ENCODE measurements around the gene PDXK. TPM values are rescaled to one million over a fixed set of nuclear protein-coding genes. Genes with fewer than 3 reads are reported as not detected.

The PDXK gene
- 208 TPM for polyA plus RNA-seq (2012; ENCODE audit: insufficient read length, low read depth)

GRCh38 chr21:43718872-43719747 lies at the start of gene PDXK:
Gene PDXK (plus strand): TSS chr21:43719129. CDS start chr21:43719295, 166 bp downstream.
- TF ChIP-seq REST (IDR thresholded peaks at IDR 0.05; ENCODE audit: insufficient read depth in 1 of 2, low read depth in 2 of 2, low read length in 2 of 2) = 0 out of 4 replicates have a peak, but pooled peaks of 1 of the 2 experiments have one; percentile 58
- no peak for TF ChIP-seq FOXP2 (optimal IDR thresholded peaks at IDR 0.05; ENCODE audit: borderline replicate concordance, extremely low read depth, extremely low read length, insufficient read depth)
- TF ChIP-seq TAF1 (IDR thresholded peaks at IDR 0.05; ENCODE audit: borderline replicate concordance, insufficient read depth, low read length) = peak; percentile 80; the same call in 1 of the 2 replicates
- TF ChIP-seq POLR2AphosphoS5 (IDR thresholded peaks at IDR 0.05; ENCODE audit: low read depth, low read length) = peak; percentile 74; the same call in 1 of the 2 replicates
- no peak for TF ChIP-seq SIN3A (IDR thresholded peaks at IDR 0.05; ENCODE audit: borderline replicate concordance, insufficient read depth, low read length)

GRCh38 chr21:43669828-43670605 lies 48.9 kb upstream of the PDXK start:
- TF ChIP-seq TAF1 (IDR thresholded peaks at IDR 0.05; ENCODE audit: borderline replicate concordance, insufficient read depth, low read length) (no peak), FOXP2 (optimal IDR thresholded peaks at IDR 0.05; ENCODE audit: borderline replicate concordance, extremely low read depth, extremely low read length, insufficient read depth) (no peak), SIN3A (IDR thresholded peaks at IDR 0.05; ENCODE audit: borderline replicate concordance, insufficient read depth, low read length) (no peak), POLR2AphosphoS5 (IDR thresholded peaks at IDR 0.05; ENCODE audit: low read depth, low read length) (no peak), REST (IDR thresholded peaks at IDR 0.05; ENCODE audit: insufficient read depth in 1 of 2, low read depth in 2 of 2, low read length in 2 of 2) (no peak)

DNA sequence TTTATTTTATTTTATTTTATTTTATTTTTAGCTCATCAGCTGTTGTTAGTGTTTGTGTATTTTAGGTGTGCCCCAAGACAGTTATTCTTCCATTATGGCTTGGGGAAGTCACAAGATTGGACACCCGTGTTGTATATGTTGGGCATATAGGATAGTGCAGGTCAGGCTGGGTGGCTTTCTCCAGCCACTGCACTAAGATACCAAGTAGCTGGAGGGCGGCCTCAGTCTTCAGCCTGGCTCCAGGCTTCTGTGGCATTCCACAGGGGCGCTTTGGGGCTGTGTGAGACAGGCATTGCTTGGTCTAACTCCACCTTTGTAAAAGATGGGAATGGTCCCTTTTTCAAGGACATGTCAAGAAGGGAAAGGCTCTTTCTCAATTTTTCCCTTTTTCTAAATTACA lies 43.1 kb upstream of the PDXK start:
- TF ChIP-seq FOXP2 (optimal IDR thresholded peaks at IDR 0.05; ENCODE audit: borderline replicate concordance, extremely low read depth, extremely low read length, insufficient read depth) = no peak
- TF ChIP-seq REST (IDR thresholded peaks at IDR 0.05; ENCODE audit: insufficient read depth in 1 of 2, low read depth in 2 of 2, low read length in 2 of 2) = no peak
- no peak for TF ChIP-seq SIN3A (IDR thresholded peaks at IDR 0.05; ENCODE audit: borderline replicate concordance, insufficient read depth, low read length)
- no peak for TF ChIP-seq POLR2AphosphoS5 (IDR thresholded peaks at IDR 0.05; ENCODE audit: low read depth, low read length)
- no peak for TF ChIP-seq TAF1 (IDR thresholded peaks at IDR 0.05; ENCODE audit: borderline replicate concordance, insufficient read depth, low read length)

DNA sequence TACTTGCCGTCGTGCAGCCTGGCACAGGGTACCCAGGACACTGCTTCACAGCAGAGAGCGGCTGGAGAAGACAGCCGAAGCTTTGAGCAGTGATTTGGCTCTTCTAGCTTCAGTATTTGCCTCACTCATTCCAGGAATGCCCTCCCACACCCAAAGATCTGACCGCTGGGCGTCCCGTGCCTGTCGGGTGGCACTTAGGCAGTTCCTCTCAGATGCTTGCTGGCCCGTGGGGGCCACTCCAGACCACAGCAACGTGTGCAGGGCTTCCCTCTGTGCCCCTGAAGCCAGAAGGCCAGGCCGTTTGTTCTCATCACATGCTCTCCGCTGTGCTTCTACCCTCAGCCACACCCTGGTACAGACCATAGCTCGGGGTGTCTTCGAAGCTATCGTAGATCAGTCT lies 42.5 kb upstream of the PDXK start:
- no peak for TF ChIP-seq FOXP2 (optimal IDR thresholded peaks at IDR 0.05; ENCODE audit: borderline replicate concordance, extremely low read depth, extremely low read length, insufficient read depth)
- no peak for TF ChIP-seq SIN3A (IDR thresholded peaks at IDR 0.05; ENCODE audit: borderline replicate concordance, insufficient read depth, low read length)
- no peak for TF ChIP-seq POLR2AphosphoS5 (IDR thresholded peaks at IDR 0.05; ENCODE audit: low read depth, low read length)
- TF ChIP-seq REST (IDR thresholded peaks at IDR 0.05; ENCODE audit: insufficient read depth in 1 of 2, low read depth in 2 of 2, low read length in 2 of 2) = no peak
- no peak for TF ChIP-seq TAF1 (IDR thresholded peaks at IDR 0.05; ENCODE audit: borderline replicate concordance, insufficient read depth, low read length)
